ENCODE measurements around the gene CRNKL1.
"Not testable (repeated sequence)": the region's sequence is repeated elsewhere in the genome, so short reads cannot be mapped to it uniquely, and the experiment has no call there.

CRNKL1 gene

GRCh38 chr20:20003955-20004322 is 48.3 kb downstream of the CRNKL1 start:
- DNase-seq = not testable (repeated sequence)

- no peak for DNase-seq
Measured at GRCh38 chr20:20003031-20003954, 49.0 kb downstream of the CRNKL1 start.

GRCh38 chr20:20002101-20002998 is 49.9 kb downstream of the CRNKL1 start:
- no peak for DNase-seq

GRCh38 chr20:20000211-20000968 is 51.9 kb downstream of the CRNKL1 start:
- DNase-seq = no peak

- DNase-seq = no peak
Measured at GRCh38 chr20:19998990-19999705, 53.1 kb downstream of the CRNKL1 start.

GRCh38 chr20:19996917-19997316 is 55.3 kb downstream of the CRNKL1 start:
- no peak for DNase-seq

- no peak for DNase-seq
Measured at GRCh38 chr20:19996222-19996621, 56.0 kb downstream of the CRNKL1 start.

- no peak for DNase-seq
Measured at GRCh38 chr20:19995220-19995863, 56.9 kb downstream of the CRNKL1 start.

- DNase-seq = peak; percentile 64
Measured at GRCh38 chr20:19993958-19994669, 58.2 kb downstream of the CRNKL1 start.

- peak; percentile 97 for DNase-seq
Measured at GRCh38 chr20:19992996-19993908, 59.0 kb downstream of the CRNKL1 start.

- no peak for DNase-seq
Measured at GRCh38 chr20:19991854-19992253, 60.4 kb downstream of the CRNKL1 start.

- DNase-seq = no peak
Measured at GRCh38 chr20:19991308-19991707, 61.0 kb downstream of the CRNKL1 start.

- DNase-seq = no peak
Measured at GRCh38 chr20:19990850-19991249, 61.4 kb downstream of the CRNKL1 start.

- no peak for DNase-seq
Measured at GRCh38 chr20:19987046-19987445, 65.2 kb downstream of the CRNKL1 start.

GRCh38 chr20:19986419-19986818 is 65.8 kb downstream of the CRNKL1 start:
- peak; percentile 80 for DNase-seq

Measured in NCI-H226 (cell line).